Lung (tissue), 12 donors: ENCODE results near the gene ARL9. TPM values are rescaled to one million over a fixed set of nuclear protein-coding genes. Genes with fewer than 3 reads are reported as not detected.

Experiments
- ATAC-seq: fragments of 200-7000 bp; cut with Tn5 transposase; one replicate; pipeline ENCODE4 v1.9.1; 2020; ENCODE audit warnings: moderate number of reproducible peaks; ENCODE audit not compliant: insufficient read depth, low FRiP score
- DNase-seq, 3 donors: peaks; one replicate each; pipeline ENCODE4 v3.0.0-alpha.2; 2013 to 2017
- H3K27ac ChIP-seq, 2 donors: one replicate each; pipeline ENCODE4 v1.5.1; 2013; ENCODE audit warnings: mild to moderate bottlenecking in 2 of 2, moderate library complexity in 2 of 2, control low read depth in 1 of 2, inconsistent platforms in 1 of 2, low read depth in 1 of 2, low read length in 1 of 2
- H3K27me3 ChIP-seq, 3 donors: one replicate each; pipeline ENCODE4 v1.5.1; 2013; ENCODE audit warnings: low read length in 2 of 3; ENCODE audit not compliant: control insufficient read depth in 3 of 3, insufficient read depth in 3 of 3
- H3K36me3 ChIP-seq, 4 donors: one replicate each; pipeline ENCODE4 v1.5.1; 2013; ENCODE audit warnings: low read length in 4 of 4, mild to moderate bottlenecking in 1 of 4, moderate library complexity in 1 of 4; ENCODE audit not compliant: control insufficient read depth in 4 of 4, insufficient read depth in 4 of 4
- H3K4me1 ChIP-seq, 5 donors: one replicate each; pipeline ENCODE4 v1.5.1; 2013; ENCODE audit warnings: low read length in 5 of 5, mild to moderate bottlenecking in 2 of 5, moderate library complexity in 1 of 5; ENCODE audit not compliant: control insufficient read depth in 5 of 5, insufficient read depth in 5 of 5
- H3K4me3 ChIP-seq: one replicate; pipeline ENCODE4 v1.5.1; 2013; ENCODE audit warnings: mild to moderate bottlenecking, control low read depth, moderate library complexity
- H3K9ac ChIP-seq, 2 donors: one replicate each; pipeline ENCODE4 v1.5.1; 2013; ENCODE audit warnings: low read length in 2 of 2, control low read depth in 1 of 2; ENCODE audit not compliant: insufficient read depth in 1 of 2
- H3K9me3 ChIP-seq, 4 donors: one replicate each; pipeline ENCODE4 v1.5.1; 2013; ENCODE audit warnings: low read length in 3 of 4, mild to moderate bottlenecking in 1 of 4, moderate library complexity in 1 of 4; ENCODE audit not compliant: control insufficient read depth in 4 of 4, insufficient read depth in 3 of 4
- WGBS, 2 donors: extraction: QIAGEN DNeasy Blood & Tissue Kit; methylation state at CpG; one replicate each; pipeline ENCODE4 v1.1.7; 2013; 5-methylcytosine and 5-hydroxymethylcytosine counted together
- polyA plus RNA-seq, 2 donors: library from polyadenylated mRNA; stranded (reverse); fragments of 200-250 nt; gene quantifications; one replicate each; pipeline ENCODE4 v1.2.1, GENCODE V29; 2013
- total RNA-seq, 2 donors: library from RNA; depleted of rRNA in 1 of 2; stranded (reverse); fragments of >200 nt in 1 of 2; gene quantifications; one replicate each; pipeline ENCODE4 v1.2.1, GENCODE V29; 2014 to 2021
- TF ChIP-seq, protein P1 (sequence below): IDR thresholded peaks from 2 replicates; pipeline ENCODE4 v1.5.1; 2012; ENCODE audit warnings: mild to moderate bottlenecking; ENCODE audit errors: control extremely low read depth, extremely low read depth
- donor health status: control.
- donor health status: control.
- donor health status: Bipolar disorder and iron deficiency.
- donor health status: healthy.
- donor health status: DM: yes; HTN: yes; CAD: no.

The ARL9 gene
- total and polyA plus RNA-seq, 4 donors = 0.08 to 0.13 TPM; not detected in 2

DNA sequence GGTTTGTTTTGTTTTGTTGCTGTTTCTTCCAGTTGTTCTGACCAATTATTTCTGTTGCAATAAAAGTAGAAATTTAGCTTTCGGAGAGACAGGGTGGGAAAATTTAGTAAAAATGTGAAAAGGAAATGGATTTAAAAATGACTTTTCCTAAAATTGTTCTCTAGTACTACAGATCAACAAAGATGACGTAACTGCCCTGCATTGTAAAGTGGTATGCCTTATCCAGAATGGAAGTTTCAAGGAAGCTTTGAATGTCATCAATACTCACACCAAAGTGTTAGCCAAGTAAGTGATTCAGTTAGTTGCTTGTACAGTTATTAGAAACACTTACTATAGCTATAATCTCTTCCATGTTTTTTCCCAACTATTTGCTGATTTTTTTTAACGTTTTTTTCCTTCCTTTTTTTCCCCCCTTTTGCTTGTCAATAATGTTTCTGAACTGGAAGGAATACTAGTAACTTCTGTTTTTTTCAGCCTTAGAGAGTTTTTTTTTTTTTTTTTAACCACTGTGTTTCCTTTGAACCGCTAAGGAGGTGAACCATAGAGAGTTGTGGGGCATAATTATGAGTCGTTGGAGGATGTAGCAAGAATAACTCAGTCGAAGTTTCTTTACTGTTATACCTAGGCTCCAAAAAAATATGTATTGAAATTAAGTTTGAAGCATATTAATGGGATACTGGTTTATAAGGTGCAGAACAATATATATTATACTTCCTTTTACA lies 35.9 kb upstream of the ARL9 start:
- 45 to 58% methylated on average over 6 of the region's 6 CpGs for WGBS, 2 donors
- H3K9ac ChIP-seq = no peak overlapping the region

DNA sequence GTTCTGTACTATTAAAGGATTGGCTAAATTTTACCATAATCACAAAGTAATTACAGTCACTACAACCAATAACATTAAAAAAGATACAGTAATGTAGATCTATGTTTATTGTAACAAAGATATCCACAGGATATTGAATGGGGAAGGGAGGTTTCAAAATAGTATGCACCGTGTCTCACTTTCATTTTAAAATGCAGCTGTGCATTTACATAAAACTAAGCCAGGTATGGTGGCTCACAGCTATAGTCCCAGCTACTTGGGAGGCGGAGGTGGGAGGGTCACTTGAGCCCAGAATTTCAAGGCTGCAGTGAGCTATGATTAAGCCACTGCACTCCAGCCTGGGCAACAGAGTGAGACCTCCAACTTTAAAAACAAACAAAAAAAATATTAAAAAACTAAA lies 29.7 kb upstream of the ARL9 start:
- peaks cover 21 to 63% (median 43%) of the 10 kb centered on the region in 4 donors for H3K36me3 ChIP-seq
- no peak overlapping the region for H3K9ac ChIP-seq
- no peaks in the 10 kb centered on the region for H3K27me3 ChIP-seq
- no peak for DNase-seq
- TF ChIP-seq, protein P1, sequence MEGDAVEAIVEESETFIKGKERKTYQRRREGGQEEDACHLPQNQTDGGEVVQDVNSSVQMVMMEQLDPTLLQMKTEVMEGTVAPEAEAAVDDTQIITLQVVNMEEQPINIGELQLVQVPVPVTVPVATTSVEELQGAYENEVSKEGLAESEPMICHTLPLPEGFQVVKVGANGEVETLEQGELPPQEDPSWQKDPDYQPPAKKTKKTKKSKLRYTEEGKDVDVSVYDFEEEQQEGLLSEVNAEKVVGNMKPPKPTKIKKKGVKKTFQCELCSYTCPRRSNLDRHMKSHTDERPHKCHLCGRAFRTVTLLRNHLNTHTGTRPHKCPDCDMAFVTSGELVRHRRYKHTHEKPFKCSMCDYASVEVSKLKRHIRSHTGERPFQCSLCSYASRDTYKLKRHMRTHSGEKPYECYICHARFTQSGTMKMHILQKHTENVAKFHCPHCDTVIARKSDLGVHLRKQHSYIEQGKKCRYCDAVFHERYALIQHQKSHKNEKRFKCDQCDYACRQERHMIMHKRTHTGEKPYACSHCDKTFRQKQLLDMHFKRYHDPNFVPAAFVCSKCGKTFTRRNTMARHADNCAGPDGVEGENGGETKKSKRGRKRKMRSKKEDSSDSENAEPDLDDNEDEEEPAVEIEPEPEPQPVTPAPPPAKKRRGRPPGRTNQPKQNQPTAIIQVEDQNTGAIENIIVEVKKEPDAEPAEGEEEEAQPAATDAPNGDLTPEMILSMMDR = no peak
- H3K27ac ChIP-seq = no peak overlapping the region
- H3K9me3 ChIP-seq = no peaks in the 10 kb centered on the region
- 63 to 83% methylated on average over 2 of the region's 2 CpGs for WGBS, 2 donors
- H3K4me3 ChIP-seq = no peak overlapping the region
- no peak for ATAC-seq
- no peaks in the 10 kb centered on the region for H3K4me1 ChIP-seq

More for the DNA sequence above, 35.9 kb upstream of the ARL9 start:
- peak in 1 of 3 donors; percentile 10 for DNase-seq
- peaks cover 9 to 22% (median 19%) of the 10 kb centered on the region in 4 donors for H3K36me3 ChIP-seq
- TF ChIP-seq, protein P1 = no peak
- H3K27me3 ChIP-seq = no peaks in the 10 kb centered on the region
- H3K27ac ChIP-seq = no peak overlapping the region
- peaks cover 7 to 36% (median 18%) of the 10 kb centered on the region in 5 donors for H3K4me1 ChIP-seq
- H3K9me3 ChIP-seq = no peaks in the 10 kb centered on the region
- no peak for ATAC-seq
- H3K4me3 ChIP-seq = no peak overlapping the region

DNA sequence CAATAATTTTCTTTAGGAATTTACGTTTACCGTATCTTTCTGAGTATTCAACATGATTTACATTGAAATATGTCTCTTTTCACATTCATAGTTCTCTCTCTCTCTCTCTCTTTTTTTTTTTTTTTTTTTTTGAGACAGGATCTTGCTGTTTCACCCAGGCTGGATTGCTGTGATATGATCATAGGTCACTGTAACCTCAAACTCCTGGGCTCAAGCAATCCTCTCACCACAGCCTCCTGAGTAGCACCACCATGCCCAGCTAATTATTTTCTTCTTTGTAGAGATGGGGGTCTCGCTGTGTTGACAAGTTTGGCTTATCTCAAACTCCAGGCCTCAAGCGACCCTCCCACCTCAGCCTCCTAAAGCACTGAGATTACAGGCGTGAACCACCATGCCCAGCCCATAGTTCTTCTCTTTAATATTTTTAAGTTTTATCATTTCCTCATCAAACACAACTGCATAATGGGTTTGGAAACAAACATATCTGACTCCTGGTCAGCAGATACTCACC lies 28.3 kb upstream of the ARL9 start:
- Histone ChIP-seq H3K27ac (no peak overlapping the region), H3K4me3 (no peak overlapping the region), H3K9ac (no peak overlapping the region), H3K27me3 (no peaks in the 10 kb centered on the region), H3K36me3 (peaks cover 22 to 60% (median 40%) of the 10 kb centered on the region in 4 donors), H3K9me3 (no peaks in the 10 kb centered on the region), H3K4me1 (no peaks in the 10 kb centered on the region)
- DNase-seq (no peak), ATAC-seq (no peak)
- TF ChIP-seq, protein P1 = no peak
- WGBS, 2 donors = 96 to 97% methylated on average over 5 of the region's 5 CpGs
